Stimulated activated CD4-positive, alpha-beta T cell treated with anti-CD3 and anti-CD28 coated beads, Interleukin-4, amount 100 ng/mL, for 24 hours (primary cell): Measurements from ENCODE around the gene PRKCB.

Source experiments
- DNase-seq: peaks from one replicate; pipeline ENCODE4 v3.0.0-alpha.2; 2020

The PRKCB gene

DNA sequence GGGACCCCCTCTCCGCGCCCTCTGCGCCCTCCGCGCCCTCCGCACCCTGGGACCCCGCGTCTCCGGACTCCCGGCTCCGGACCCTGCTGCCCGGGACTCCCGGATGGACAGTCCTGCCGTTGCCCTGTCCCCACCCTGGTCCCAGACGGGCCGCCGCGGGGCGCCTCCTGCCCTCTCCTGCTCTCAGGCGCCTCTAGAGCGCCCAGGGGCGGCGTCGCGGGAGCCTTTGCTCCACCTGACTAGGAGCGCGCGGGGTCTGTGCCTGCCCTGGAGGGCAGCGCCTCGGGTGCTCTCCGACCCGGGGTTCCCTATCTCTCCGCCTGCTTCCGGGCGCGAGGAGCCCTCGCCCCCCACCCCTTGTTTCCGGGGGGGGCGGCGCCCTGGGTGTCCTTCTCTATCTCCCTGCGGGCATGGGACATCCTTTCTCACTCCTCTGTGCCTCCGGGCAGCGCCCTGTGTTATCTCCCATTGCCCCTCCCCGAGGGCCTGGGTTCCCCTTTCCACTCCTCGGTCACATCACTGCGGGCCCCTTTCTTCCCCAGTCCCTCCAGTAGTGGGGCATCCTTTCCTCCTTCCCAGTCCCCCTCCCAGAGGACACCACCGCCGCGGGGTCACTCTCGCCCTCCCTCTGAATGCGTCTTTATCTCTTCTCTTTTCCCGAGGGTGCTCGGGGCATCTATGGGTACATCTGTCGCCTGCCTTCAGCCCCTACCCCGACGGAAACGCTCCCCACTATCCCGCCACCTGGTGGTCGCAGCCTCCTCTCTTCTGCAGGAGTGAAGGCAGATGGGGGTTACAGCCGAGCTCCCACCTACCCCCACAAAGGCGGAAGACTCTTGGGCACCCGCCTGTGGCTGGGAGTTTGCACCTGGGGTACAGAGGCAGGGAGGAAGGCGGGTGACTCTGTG is 875 bp downstream of the PRKCB start:
- peak; percentile 50 for DNase-seq

DNA sequence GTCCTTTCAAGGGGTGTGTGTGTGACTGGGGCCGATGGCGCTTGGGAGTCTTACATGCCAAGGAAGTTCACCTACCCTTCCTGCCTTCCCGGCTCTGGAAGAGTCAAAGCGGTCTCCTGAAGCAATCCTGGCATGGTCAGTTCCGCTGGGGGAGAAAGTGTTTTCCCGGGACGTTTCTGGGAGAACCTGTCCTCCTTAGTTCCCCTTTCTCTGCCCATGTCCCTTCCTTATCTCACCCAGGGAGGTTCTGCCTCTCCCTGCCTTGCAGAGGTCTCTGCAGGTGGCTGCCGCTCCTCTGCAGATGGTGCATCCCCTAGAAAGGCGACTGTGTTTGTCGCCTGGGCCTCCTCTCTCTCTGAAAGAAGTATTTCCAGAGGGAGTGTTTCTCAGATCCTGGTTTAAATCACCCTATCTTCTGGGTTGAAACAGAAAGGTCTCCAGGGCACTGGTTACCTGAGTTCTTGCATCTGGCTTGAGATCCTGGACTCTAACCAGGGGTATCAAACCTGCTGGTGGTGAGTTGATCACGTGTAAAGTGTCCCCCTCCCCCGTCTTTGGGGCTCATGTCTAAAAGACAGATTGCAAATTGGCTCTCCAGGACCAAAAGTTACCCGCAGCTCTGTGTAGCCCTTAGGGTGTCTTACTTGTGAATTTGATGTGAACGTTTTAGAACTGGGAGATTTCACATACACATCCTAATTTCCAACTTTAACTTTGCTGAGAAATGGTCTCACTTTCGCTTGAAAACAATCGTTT is 1.9 kb downstream of the PRKCB start:
- peak; percentile 16 for DNase-seq

DNA sequence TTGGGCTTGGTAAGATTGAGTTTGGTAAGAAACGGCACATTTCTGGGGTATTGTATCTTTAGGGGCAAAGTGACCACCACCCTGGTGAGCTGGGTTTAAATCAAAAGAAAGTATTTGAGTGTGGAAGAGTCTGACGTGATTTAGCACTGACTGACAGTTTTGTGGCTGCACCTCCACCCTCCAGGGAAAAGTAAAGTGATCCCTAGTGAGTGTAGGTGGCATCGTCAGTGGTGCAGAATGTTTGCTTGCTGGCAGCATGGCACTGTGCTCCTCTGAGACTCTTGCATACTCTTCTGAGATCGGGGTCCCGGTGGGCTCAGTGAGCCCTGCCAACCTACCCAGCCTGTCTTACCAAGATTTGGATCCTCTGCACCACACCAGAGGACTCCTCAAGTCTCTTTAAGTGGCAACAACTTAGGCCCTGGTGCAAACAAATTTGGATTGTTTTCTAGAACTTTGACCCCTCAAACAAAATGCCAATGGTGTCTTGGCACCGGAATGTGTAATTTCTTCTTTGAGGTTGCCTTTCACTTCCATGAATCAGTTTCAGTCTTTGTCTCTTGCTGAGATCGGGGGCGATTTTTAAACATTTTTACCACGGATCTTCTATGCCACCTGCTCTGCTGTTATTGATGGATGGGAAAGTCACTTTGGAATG is 2.8 kb downstream of the PRKCB start:
- DNase-seq, result no peak

DNA sequence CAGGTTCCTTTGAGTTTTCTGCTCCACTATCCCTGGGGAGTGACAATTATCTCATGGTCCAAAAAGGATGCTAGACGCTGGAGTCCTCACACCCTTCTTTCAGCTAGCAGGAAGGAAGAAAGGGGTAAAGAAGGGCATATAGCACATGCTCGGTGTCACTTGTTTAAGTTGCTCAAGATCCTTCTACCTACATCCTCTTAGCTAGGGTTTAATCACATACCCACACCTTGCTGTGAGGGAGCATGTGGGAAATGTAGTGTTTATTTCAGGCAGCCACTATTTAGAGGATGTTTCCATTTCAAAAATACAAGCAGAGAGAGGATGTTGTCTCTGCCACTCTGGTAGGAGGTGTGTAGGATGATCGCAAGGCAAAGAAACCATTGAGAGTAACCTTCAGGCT is 4.5 kb downstream of the PRKCB start:
- no peak for DNase-seq

DNA sequence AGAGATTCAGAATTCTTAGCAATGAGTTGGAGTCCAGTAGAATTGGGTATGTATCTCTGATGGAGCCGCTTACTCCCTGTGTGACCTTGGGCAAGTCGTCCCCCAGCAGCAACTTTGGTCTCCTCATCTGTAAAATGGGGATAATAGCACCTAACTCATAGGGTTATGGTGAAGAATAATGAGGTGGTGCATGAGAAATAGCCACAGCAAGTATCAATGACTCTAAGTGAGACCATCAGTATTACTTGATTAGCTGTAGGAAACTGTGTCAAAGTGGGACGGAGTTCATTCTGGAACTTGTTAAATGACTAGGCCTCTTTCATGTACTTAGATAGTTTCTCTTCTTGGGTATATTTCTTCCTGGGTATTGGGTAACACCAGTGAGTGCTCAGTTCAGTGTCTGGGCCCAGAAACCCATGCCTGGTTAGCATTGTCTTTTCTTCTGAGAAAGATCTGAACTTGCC is 6.4 kb downstream of the PRKCB start:
- DNase-seq, result peak; percentile 60

DNA sequence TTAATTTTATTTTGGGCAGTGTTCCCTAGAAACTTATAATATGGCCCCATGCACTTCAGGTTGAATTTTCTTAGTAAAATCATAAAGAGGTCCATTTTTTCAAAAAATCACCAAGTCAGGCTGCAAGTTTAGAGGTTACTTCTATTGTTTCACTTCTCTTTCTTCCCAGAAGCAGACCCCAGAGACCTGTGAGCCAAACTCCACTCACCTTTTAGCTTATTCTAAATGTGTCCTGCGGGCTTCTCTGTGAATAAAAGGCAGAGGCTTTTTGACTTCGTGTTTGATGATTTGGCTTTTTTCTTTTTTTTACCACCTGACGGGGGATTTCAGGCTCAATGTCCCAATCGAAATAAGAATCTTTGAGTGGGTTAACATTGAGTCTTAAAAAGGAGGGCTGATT is 7.4 kb downstream of the PRKCB start:
- no peak for DNase-seq

DNA sequence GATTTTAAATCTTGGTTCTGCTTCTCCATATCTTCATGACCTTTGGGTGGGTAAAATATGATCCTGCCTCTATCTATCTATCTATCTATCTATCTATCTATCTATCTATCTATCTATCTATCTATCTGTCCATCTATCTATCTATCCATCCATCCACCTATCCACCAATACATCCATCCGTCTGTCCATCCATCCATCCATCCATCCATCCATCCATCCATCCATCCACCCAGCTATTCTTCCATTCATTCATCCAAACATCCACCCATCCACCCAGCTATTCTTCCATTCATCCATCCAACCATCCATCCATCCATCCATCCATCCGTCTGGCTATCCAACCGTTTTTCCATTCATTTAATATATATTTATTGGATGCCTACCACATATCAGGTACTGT is 11.5 kb downstream of the PRKCB start:
- no peak for DNase-seq

DNA sequence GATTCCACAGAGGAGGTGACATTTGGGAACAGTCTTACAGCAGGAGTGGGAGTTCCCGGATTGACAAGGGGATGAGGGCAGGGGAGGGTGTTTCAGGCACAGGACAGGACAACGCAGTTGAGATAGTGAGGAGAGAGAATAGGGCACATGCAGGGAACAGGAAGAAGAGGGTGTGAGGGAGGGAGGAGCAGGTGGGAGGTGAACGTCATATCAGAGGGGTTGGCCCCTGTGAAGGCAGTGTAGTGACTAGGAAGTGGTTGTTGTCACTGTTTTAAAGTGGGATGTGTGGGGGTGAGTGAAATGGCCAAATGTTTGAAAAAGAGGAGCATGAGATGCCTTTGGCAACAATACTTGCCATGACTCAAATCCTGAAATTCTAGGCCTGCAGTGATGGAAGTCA is 12.2 kb downstream of the PRKCB start:
- peak; percentile 55 for DNase-seq

DNA sequence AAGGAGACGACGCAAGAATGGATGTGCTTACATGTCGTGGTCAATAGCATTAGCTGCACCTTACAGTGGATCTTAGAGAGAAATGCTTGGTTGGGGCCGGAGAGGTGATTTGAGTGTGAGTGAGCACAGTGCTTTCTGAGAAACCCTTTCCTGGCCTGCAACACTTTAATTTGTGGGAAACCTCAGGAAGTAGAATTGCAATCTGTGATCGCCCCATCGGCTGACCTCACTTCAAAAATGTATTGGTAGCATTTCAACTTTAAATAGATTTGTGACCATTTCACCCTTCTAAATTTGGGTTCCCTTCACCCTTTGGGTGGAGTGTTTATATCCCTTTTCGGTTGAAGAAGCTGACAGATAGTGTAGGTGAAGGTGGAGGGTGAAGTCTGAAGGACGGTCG is 13.2 kb downstream of the PRKCB start:
- no peak for DNase-seq

DNA sequence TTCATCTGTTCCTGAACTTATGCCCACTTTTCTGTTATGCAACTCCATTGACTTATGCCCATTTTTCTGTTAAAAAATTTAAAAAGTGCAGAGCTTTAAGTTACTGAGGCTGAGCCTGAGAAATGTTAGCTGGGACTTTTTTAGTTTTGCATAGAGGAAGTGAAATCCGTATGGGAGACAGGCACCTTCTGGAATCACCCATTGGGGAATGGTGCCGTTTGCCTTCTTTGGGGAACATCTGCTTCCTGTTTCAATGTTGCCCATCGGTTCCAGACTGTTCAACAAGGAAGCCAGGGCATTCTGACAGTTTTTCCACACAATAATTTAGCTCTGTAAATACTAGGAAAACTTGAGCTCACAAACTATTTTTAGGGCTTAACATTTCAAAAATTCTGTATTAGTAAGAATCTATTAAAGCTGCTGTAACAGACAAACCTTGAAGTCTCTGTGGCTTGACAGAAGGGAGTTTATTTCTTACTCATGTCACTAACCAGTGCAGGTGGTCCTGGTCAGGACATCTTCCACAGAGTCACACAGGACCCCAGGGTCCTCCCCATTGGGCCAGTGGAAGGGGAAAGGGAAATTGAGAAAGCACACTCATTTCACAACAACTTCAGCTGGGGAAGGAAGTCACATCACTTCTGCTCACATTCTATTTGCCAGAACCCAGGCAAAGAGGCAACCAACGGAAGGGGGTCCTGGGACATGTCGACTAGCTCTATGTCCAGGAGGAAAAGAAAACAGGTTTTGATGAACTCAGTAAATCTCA is 17.2 kb downstream of the PRKCB start:
- no peak for DNase-seq

DNA sequence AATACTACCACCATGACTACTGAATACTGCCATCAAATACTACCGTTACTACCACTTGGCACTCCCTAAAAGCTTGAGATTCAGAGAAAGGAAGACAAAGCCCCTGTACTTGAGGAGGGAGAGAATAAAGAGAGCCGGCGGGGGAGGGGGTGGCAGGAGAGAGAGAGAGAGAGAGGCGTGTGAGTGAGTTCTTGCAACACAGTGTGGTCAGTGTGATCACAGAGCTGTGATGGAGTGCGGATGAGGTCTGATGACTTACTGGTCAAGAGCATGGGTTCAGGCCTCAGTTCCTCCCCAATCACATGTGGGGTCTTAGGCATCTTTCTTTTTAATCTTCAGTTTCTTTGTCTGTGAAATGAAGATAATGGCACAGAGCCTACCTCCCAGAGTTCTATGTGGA is 19.2 kb downstream of the PRKCB start:
- DNase-seq, result no peak

DNA sequence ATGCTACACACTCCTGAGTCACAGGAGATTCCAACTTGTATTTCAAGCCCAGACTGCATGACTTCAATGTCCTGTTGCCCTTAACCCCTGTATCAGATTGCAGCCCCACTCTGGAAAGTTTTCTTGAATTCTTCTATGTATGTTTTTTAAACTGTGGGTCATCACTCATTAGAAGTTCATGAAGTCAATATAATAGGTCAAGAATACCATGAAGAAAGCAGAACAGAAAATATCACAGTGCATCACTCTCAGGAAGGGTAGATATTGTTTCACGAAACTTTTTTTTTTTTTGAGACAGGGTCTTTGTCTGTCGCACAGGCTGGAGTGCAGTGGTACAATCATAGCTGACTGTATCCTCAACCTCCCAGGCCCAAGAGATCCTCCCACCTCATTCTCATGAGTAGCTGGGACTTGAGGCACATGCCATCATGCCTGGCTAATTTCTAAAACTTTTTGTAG is 20.5 kb downstream of the PRKCB start:
- DNase-seq, result no peak

DNA sequence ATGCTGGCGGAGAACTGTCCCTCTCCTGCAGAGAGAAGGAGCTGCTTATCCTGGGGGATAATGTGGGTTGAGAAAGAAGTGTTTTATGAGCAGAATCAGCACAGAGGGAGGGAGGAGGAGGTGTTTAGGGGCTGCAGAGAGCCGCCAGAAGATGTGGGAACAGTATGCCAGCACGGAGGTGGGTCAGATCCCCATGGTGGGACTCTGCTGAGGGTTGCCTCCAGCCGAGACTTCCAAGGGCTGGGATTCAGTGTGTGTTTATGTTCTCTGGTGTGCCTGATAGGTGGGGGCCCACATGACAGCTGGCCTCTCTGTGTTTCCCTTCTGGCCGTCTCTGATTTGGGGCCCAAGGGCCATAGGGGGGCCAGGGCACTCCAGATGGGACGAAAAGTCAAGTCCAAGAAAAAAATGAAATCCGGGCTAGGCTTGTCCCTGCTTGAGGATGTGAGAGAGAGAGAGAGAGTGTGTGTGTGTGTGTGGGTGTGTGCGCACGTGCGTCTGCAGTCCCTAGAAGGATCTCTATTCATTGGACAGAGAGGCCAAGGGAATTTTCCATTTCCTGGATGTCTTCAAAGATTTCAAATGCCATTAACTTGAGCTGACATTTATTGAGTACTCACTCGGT is 21.6 kb downstream of the PRKCB start:
- no peak for DNase-seq

DNA sequence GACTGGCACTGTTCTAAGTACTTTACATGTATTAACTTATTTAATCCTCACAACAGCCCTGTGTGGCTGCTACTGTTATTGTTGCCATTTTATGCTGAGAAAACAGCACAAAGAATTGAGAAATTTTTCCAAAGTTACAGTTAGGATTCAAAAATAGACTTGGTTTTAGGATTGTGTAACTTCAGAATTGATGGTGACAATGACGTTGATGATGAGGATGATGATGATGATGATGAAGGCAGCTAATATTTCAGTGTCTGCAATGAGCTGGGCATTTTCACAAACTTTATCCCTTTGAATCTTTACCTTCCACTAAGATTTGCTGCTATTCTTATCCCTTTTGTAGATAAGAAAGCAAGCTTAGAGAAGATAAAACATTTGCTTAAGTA is 22.1 kb downstream of the PRKCB start:
- no peak for DNase-seq

DNA sequence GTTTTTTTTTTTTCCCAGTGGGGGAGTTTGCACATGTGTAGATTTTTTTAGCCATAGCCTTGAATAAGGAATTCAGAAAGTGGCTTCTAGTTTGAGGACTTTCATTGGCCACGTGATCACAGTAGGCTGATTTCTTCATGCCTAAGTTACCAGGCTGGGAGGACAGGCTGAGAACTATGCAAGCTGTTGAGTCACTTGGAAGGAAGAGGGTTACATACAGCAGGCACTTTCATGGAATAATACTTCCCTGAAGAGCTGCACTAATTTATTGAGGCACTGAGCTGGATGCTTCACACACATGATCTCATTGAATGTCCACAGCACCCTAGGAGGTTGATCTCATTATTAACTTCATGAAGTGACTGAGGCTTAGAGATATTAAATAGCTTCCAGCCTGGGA is 22.8 kb downstream of the PRKCB start:
- no peak for DNase-seq

DNA sequence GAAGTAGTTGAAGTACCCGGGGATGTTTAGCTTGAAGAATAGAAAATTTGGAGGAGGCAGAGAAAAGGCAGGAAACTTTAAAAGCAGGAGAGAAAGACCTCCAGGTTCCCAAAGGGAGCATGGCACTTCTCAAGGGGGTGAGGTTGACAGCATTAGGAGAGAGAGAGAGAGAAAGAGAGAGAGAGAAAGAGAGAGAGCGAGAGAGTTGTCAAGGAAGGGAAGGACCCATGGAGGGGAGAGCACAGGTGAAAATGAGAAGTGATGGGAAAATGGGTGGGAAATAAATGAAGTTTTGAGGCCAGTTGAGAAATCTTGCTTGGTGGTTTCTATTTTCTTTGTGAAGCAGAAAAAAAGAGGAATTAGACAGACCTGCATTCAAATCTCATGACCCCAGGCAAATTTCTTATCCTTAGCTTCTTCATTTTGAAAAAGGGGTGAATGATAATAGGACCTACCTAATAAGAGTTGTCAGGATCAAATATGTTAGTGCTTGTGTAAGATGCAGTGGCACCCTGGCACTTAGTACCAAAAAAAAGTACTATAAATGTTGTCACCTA is 24.0 kb downstream of the PRKCB start:
- DNase-seq, result no peak

DNA sequence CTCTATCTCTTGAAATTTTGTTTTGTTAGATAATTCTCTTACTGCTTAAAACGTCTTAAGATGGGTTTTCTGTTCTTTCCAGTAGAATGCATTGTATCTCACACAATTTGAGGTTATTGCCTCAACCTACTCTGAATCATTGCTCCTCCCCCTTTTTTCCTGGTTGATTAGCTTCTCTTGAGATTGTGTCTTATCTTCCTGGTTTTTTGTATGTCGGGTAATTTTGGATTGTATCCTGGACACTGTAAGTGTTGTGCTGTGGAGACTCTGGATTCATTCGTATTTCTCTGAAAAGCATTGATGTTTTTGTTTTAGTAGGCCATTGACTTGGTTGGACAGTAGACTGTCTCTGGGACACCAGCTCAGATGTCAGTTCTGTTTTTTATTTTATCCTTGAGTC is 26.1 kb downstream of the PRKCB start:
- DNase-seq, result no peak

DNA sequence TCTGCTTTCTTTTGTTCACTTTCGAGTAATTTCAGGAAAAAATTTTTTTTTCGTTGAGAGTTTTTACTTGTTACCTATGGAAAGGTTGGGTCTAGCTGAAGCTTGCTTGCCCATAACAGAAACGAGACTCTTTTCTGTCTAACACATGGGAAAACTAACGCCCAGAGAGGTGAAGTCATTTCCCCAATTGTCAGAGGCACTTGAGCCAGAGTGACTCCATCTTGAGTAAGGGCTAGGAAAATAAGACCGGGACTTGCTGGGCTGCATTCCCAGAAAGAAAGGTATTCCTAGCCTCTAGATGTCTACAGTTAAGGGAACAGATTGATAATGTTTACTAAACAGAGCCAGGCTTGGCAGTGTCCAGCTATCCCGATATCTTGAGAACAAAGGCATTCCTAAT is 26.8 kb downstream of the PRKCB start:
- no peak for DNase-seq

DNA sequence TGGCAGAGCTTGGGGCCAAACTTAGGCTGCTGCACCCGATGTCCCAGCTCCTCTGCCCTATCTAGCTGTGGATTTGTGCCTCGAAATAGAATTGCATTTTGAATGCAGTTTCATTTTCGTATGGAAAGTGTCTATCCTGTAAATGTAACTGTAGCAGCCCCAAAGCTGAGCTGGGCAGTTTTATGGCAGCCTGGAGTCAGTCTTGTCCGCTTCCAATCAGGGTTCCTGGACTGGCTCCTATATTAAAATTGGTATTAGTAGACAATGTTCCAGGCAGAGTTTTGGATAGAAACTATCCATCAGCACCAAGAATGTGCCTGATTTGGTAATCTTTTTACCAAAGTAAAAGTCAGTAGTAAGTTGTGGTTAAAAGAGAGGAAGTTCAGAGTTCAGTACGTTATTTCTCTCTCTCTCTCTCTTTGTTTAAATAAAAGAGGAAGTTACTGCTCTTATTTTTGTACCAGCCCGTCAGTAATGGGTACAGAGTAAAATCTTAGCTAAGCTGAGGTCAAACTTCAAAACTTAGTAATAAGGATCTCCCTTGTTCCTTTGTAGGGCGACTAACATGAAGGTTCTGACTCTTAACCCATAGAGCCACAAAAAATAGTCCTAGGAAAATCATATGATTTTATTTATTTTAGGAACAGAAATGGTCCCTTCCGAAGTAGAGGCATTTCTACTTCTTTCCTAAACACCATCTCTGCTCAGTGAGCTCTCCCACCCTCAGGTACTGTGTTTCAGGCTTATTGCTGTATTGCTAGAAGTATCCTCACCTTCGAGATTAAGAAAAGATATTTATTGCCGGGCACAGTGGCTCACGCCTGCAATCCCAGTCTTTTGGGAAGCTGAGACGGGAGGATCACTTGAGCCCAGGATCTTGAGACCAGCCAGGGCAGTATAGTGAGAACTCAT is 28.0 kb downstream of the PRKCB start:
- no peak for DNase-seq

DNA sequence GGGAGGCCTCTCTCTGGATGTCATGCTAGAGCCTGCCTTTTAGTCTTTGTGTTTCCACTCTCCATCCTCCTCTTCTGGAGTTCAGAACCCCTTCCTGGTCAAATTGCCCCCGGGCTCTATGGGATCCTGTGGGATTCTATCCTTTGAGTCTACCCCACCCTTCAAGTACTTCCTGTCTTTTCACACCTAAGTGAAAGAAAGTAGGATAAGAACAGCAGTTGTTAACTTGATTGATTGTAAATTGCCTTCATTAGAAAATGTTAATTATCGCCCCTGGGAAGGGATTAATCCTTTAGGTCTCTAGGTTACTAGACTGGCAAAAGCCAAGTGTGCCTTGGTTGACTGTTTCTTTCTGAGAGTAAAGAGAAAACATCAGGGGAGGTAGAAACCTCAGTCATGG is 30.1 kb downstream of the PRKCB start:
- DNase-seq, result no peak

DNA sequence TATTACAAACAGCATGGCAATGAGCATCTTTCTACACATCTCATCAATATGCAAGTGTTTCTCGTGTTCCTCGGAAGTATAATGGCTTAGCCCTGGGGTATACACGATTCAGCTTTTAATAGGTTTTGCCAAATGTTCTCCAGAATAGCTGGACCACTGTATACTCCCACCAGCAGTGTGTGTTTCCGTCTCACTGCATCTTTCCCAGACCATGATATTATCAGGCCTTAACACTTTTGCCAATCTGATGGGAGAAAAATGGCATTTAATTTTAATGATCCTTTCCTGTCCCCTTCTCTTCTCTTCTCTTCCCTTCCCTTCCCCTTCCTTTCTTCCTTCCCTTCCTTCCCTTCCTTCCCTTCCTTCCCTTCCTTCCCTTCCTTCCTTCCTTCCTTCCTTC is 30.8 kb downstream of the PRKCB start:
- no peak for DNase-seq
